HG03066 (cell line): ENCODE data around the gene RASL12.
"Not testable (repeated sequence)": the region's sequence is repeated elsewhere in the genome, so short reads cannot be mapped to it uniquely, and the experiment has no call there.

Source experiments
- ATAC-seq: cut with Tn5 transposase; IDR thresholded peaks from one replicate; pipeline ENCODE4 v1.9.1; 2021; ENCODE audit warnings: low read depth; ENCODE audit not compliant: unreplicated experiment

The RASL12 gene

GRCh38 chr15:65032801-65033537 lies 34.8 kb downstream of the RASL12 start:
- no peak for ATAC-seq

- ATAC-seq = no peak
Observed at GRCh38 chr15:65029736-65030208, 38.0 kb downstream of the RASL12 start.

GRCh38 chr15:65028921-65029735 lies 38.7 kb downstream of the RASL12 start, which contains the start of gene MTFMT:
Gene MTFMT (minus strand): TSS chr15:65029639. CDS start chr15:65029613, 26 bp downstream.
- peak; percentile 56 for ATAC-seq

GRCh38 chr15:65028338-65028737 lies 39.5 kb downstream of the RASL12 start:
- no peak for ATAC-seq

GRCh38 chr15:65027593-65027992 lies 40.2 kb downstream of the RASL12 start:
- ATAC-seq = no peak

GRCh38 chr15:65026756-65027155 lies 41.0 kb downstream of the RASL12 start:
- ATAC-seq = no peak

- ATAC-seq = no peak
Observed at GRCh38 chr15:65021488-65021887, 46.3 kb downstream of the RASL12 start.

- ATAC-seq = no peak
Observed at GRCh38 chr15:65020419-65020818, 47.4 kb downstream of the RASL12 start.

GRCh38 chr15:65011198-65011597 lies 56.6 kb downstream of the RASL12 start:
- ATAC-seq = not testable (repeated sequence)

GRCh38 chr15:65008983-65009382 lies 58.8 kb downstream of the RASL12 start:
- ATAC-seq = no peak

GRCh38 chr15:65006876-65007275 lies 60.9 kb downstream of the RASL12 start:
- no peak for ATAC-seq

- no peak for ATAC-seq
Observed at GRCh38 chr15:65004993-65005392, 62.8 kb downstream of the RASL12 start.
